Hepatocyte (in vitro differentiated cells): ENCODE data around the gene RAI1. TPM values are rescaled to one million over a fixed set of nuclear protein-coding genes. Genes with fewer than 3 reads are reported as not detected.

Experiments used
- DNase-seq: peaks from one replicate; pipeline ENCODE4 v3.0.0-alpha.2; 2016; ENCODE audit warnings: low spot score
- H2AFZ ChIP-seq: fragments of 200-600 bp; sonication (generic); 2 replicates; pipeline ENCODE4 v1.6.0; 2016; ENCODE audit warnings: antibody characterized with exemption, mild to moderate bottlenecking
- H3K27ac ChIP-seq: fragments of 200-600 bp; sonication (generic); 2 replicates; pipeline ENCODE4 v1.5.1; 2016; ENCODE audit warnings: mild to moderate bottlenecking
- H3K27me3 ChIP-seq: fragments of 200-600 bp; sonication (generic); 2 replicates; pipeline ENCODE4 v1.6.1; 2016
- H3K36me3 ChIP-seq: fragments of 200-600 bp; sonication (generic); replicated peaks from 2 replicates; pipeline ENCODE4 v1.5.1; 2016; ENCODE audit warnings: low read depth; ENCODE audit not compliant: insufficient read depth
- H3K4me1 ChIP-seq: fragments of 200-600 bp; sonication (generic); 2 replicates; pipeline ENCODE4 v1.5.1; 2016; ENCODE audit warnings: mild to moderate bottlenecking, moderate library complexity; ENCODE audit not compliant: insufficient read depth
- H3K4me2 ChIP-seq: fragments of 200-600 bp; sonication (generic); 2 replicates; pipeline ENCODE4 v1.6.0; 2016
- H3K4me3 ChIP-seq: fragments of 200-600 bp; sonication (generic); 2 replicates; pipeline ENCODE4 v1.5.1; 2016; ENCODE audit warnings: mild to moderate bottlenecking
- H3K79me2 ChIP-seq: fragments of 200-600 bp; sonication (generic); 2 replicates; pipeline ENCODE4 v1.6.0; 2017; ENCODE audit warnings: mild to moderate bottlenecking
- H3K9me2 ChIP-seq: fragments of 200-600 bp; sonication (generic); replicated peaks from 2 replicates; pipeline ENCODE4 v1.6.0; 2017; ENCODE audit warnings: mild to moderate bottlenecking; ENCODE audit not compliant: insufficient read depth
- H3K9me3 ChIP-seq: fragments of 200-600 bp; sonication (generic); 2 replicates; pipeline ENCODE4 v1.5.1; 2016; ENCODE audit warnings: low read depth, mild to moderate bottlenecking
- H4K20me1 ChIP-seq: fragments of 200-600 bp; sonication (generic); 2 replicates; pipeline ENCODE4 v1.6.0; 2016; ENCODE audit warnings: mild to moderate bottlenecking; ENCODE audit not compliant: insufficient read depth, poor library complexity, severe bottlenecking
- CTCF ChIP-seq: fragments of 200-600 bp; sonication (generic); IDR thresholded peaks from 2 replicates; pipeline ENCODE4 v1.5.1; 2016; ENCODE audit warnings: antibody characterized with exemption, mild to moderate bottlenecking; ENCODE audit not compliant: poor library complexity
- EZH2 ChIP-seq: fragments of 200-600 bp; sonication (generic); IDR thresholded peaks from 2 replicates; pipeline ENCODE4 v1.6.1; 2016; ENCODE audit warnings: antibody characterized with exemption, mild to moderate bottlenecking, borderline replicate concordance
- EZH2phosphoT487 ChIP-seq: fragments of 200-600 bp; sonication (generic); IDR thresholded peaks from one replicate; pipeline ENCODE4 v1.6.1; 2018; ENCODE audit warnings: antibody characterized with exemption, mild to moderate bottlenecking, low read depth, moderate library complexity; ENCODE audit not compliant: unreplicated experiment, severe bottlenecking
- WGBS: methylation state at CpG from one replicate; pipeline ENCODE4 v1.1.6; 2016; ENCODE audit warnings: low lambda C conversion rate; ENCODE audit errors: missing lambda C conversion rate; 5-methylcytosine and 5-hydroxymethylcytosine counted together
- polyA plus RNA-seq: library from polyadenylated mRNA; unstranded; fragments of >200 nt; fragmentation: Nextera tagmentation; extraction: Ambion mirVana; gene quantifications from 2 replicates; pipeline ENCODE4 v1.2.1, GENCODE V29; 2016
- total RNA-seq: library from RNA; depleted of rRNA; stranded (reverse); fragments of >200 nt; gene quantifications from 2 replicates; pipeline ENCODE4 v1.2.3, GENCODE V29; 2014

The RAI1 gene
- total and polyA plus RNA-seq, 2 experiments from 2014 or later = 20.2 to 23.8 TPM

- Histone ChIP-seq H3K4me1 (peaks cover 34% of the 10 kb centered on the region), H3K9me2 (no peaks in the 10 kb centered on the region), H3K79me2 (peaks cover 100% of the 10 kb centered on the region), H3K4me2 (no peak overlapping the region), H3K4me3 (no peak overlapping the region), H3K36me3 (no peaks in the 10 kb centered on the region), H3K27me3 (no peaks in the 10 kb centered on the region), H2AFZ (no peak overlapping the region), H3K9me3 (no peaks in the 10 kb centered on the region), H3K27ac (no peak overlapping the region), H4K20me1 (peaks cover 75% of the 10 kb centered on the region)
- TF ChIP-seq EZH2 (no peak), EZH2phosphoT487 (no peak), CTCF (no peak)
- 85% methylated on average over 5 of the region's 5 CpGs for WGBS
- DNase-seq = no peak
Measured at GRCh38 chr17:17718251-17718650, 37.0 kb downstream of the RAI1 start.

GRCh38 chr17:17719199-17719940, 38.1 kb downstream of the RAI1 start:
- Histone ChIP-seq H2AFZ (no peak overlapping the region), H3K27me3 (no peaks in the 10 kb centered on the region), H3K36me3 (no peaks in the 10 kb centered on the region), H3K9me3 (no peaks in the 10 kb centered on the region), H3K4me1 (peaks cover 28% of the 10 kb centered on the region), H3K27ac (no peak overlapping the region), H3K4me3 (no peak overlapping the region), H3K4me2 (no peak overlapping the region), H4K20me1 (peaks cover 84% of the 10 kb centered on the region), H3K9me2 (no peaks in the 10 kb centered on the region), H3K79me2 (peaks cover 100% of the 10 kb centered on the region)
- WGBS = 93% methylated on average over 6 of the region's 6 CpGs
- no peak for TF ChIP-seq EZH2phosphoT487
- TF ChIP-seq CTCF = no peak
- TF ChIP-seq EZH2 = no peak
- DNase-seq = no peak

GRCh38 chr17:17719966-17720543, 38.8 kb downstream of the RAI1 start:
- peaks cover 84% of the 10 kb centered on the region for H4K20me1 ChIP-seq

More at GRCh38 chr17:17719966-17720543, 38.8 kb downstream of the RAI1 start:
- Histone ChIP-seq H3K4me2 (no peak overlapping the region), H2AFZ (no peak overlapping the region), H3K27me3 (no peaks in the 10 kb centered on the region), H3K27ac (no peak overlapping the region), H3K79me2 (peaks cover 100% of the 10 kb centered on the region), H3K4me3 (no peak overlapping the region), H3K36me3 (no peaks in the 10 kb centered on the region), H3K9me3 (no peaks in the 10 kb centered on the region), H3K9me2 (no peaks in the 10 kb centered on the region), H3K4me1 (peaks cover 32% of the 10 kb centered on the region)
- DNase-seq = no peak
- 78% methylated on average over 3 of the region's 3 CpGs for WGBS
- TF ChIP-seq CTCF (no peak), EZH2 (no peak), EZH2phosphoT487 (no peak)
